ENCODE measurements around the gene DPAGT1.
A peak's percentile ranks its signal among the peaks of the same experiment; 100 is the strongest.

The DPAGT1 gene

GRCh38 chr11:119057000-119057769, 44.5 kb downstream of the DPAGT1 start, which contains the start of gene HYOU1:
HYOU1 (minus strand) TSS chr11:119057205; CDS start chr11:119056160, 1,045 bp downstream.
- DNase-seq = peak; percentile 80

GRCh38 chr11:119056421-119056999, 45.1 kb downstream of the DPAGT1 start:
- no peak for DNase-seq

GRCh38 chr11:119055901-119056300, 45.8 kb downstream of the DPAGT1 start:
- no peak for DNase-seq

- DNase-seq = no peak
Observed at GRCh38 chr11:119054418-119054817, 47.2 kb downstream of the DPAGT1 start.

GRCh38 chr11:119052163-119052814, 49.4 kb downstream of the DPAGT1 start:
- DNase-seq = no peak

GRCh38 chr11:119051440-119052162, 50.1 kb downstream of the DPAGT1 start:
- DNase-seq = no peak

- no peak for DNase-seq
Observed at GRCh38 chr11:119049081-119049480, 52.6 kb downstream of the DPAGT1 start.

GRCh38 chr11:119048644-119049043, 53.0 kb downstream of the DPAGT1 start:
- no peak for DNase-seq

GRCh38 chr11:119047205-119047604, 54.4 kb downstream of the DPAGT1 start:
- DNase-seq = no peak
